HepG2 (cell line): ENCODE results near the gene HECTD1. TPM values are rescaled to one million over a fixed set of nuclear protein-coding genes. Genes with fewer than 3 reads are reported as not detected.

ENCODE experiments used
- AHR ChIP-seq: IDR thresholded peaks from 2 replicates; pipeline ENCODE4 v1.6.1; 2018; ENCODE audit warnings: missing genetic modification reagents, missing compliant biosample characterization
- DPF2 ChIP-seq: sonication (generic); formaldehyde crosslinking; IDR thresholded peaks from 2 replicates; pipeline ENCODE4 v1.4.0; 2020; ENCODE audit warnings: mild to moderate bottlenecking, low read depth, missing genetic modification reagents, borderline replicate concordance
- ISL2 ChIP-seq: sonication (generic); formaldehyde crosslinking; IDR thresholded peaks from 2 replicates; pipeline ENCODE4 v1.5.0; 2020; ENCODE audit warnings: missing genetic modification reagents
- KMT2B ChIP-seq: IDR thresholded peaks from 2 replicates; pipeline ENCODE4 v1.6.1; 2016; ENCODE audit warnings: missing genetic modification reagents, missing compliant biosample characterization
- NFKBIZ ChIP-seq: IDR thresholded peaks from 2 replicates; pipeline ENCODE4 v1.6.1; 2018; ENCODE audit warnings: missing genetic modification reagents, missing compliant biosample characterization
- NR2F1 ChIP-seq, 2 experiments: fragments of 450-650 bp in 1 of 2; formaldehyde crosslinking in 1 of 2; IDR thresholded peaks; 2 replicates each; pipeline versions ENCODE4 v1.5.0 to v1.6.1; 2016 to 2020; ENCODE audit warnings: mild to moderate bottlenecking in 1 of 2, missing compliant biosample characterization in 1 of 2, missing genetic modification reagents in 1 of 2, moderate library complexity in 1 of 2
- NRL ChIP-seq: sonication (generic); formaldehyde crosslinking; IDR thresholded peaks from 2 replicates; pipeline ENCODE4 v1.5.0; 2020; ENCODE audit warnings: missing genetic modification reagents, mild to moderate bottlenecking, moderate library complexity, borderline replicate concordance
- PCBP2 ChIP-seq: fragments of 200-400 bp; formaldehyde crosslinking; optimal IDR thresholded peaks from 2 replicates; pipeline ENCODE3; 2018; ENCODE audit warnings: low read length, low read depth; ENCODE audit not compliant: poor library complexity, severe bottlenecking
- TERF1 ChIP-seq: sonication (generic); formaldehyde crosslinking; IDR thresholded peaks from 2 replicates; pipeline ENCODE4 v1.8.0; 2022; ENCODE audit warnings: mild to moderate bottlenecking, missing genetic modification reagents, moderate library complexity
- THAP9 ChIP-seq: sonication (generic); formaldehyde crosslinking; IDR thresholded peaks from 2 replicates; pipeline ENCODE4; 2020; ENCODE audit warnings: missing genetic modification reagents, mild to moderate bottlenecking, borderline replicate concordance
- ZNF235 ChIP-seq: sonication (generic); formaldehyde crosslinking; IDR thresholded peaks from 2 replicates; pipeline ENCODE4 v1.8.1; 2023; ENCODE audit warnings: mild to moderate bottlenecking, missing genetic modification reagents, borderline replicate concordance
- ZNF343 ChIP-seq: sonication (generic); formaldehyde crosslinking; IDR thresholded peaks from 2 replicates; pipeline ENCODE4 v1.4.0; 2020; ENCODE audit warnings: mild to moderate bottlenecking, missing genetic modification reagents
- ZNF773 ChIP-seq: sonication (generic); formaldehyde crosslinking; IDR thresholded peaks from 2 replicates; pipeline ENCODE4 v1.4.0; 2020; ENCODE audit warnings: missing genetic modification reagents, borderline replicate concordance
- polyA plus RNA-seq, 8 experiments: library from polyadenylated mRNA; depleted of rRNA in 3 of 8; stranded (reverse) in 7 of 8; unstranded in 1 of 8; fragments of >200 nt; fragmentation: Illumina TruSeq in 4 of 8; extraction: Trizol in 4 of 8; gene quantifications; 2 replicates each; pipeline versions ENCODE4 v1.2.1 to v1.2.3, GENCODE V29; 2011 to 2016; ENCODE audit warnings: low read depth in 4 of 8, missing spikeins in 1 of 8, mixed read lengths in 1 of 8; ENCODE audit not compliant: insufficient read depth in 1 of 8
- total RNA-seq, 5 experiments: library from RNA; depleted of rRNA; stranded (reverse); fragments of >200 nt; fragmentation: Illumina TruSeq; extraction: Trizol; gene quantifications; 2 replicates each; pipeline ENCODE4 v1.2.3, GENCODE V29; 2016; ENCODE audit warnings: low read depth in 1 of 5
- TF ChIP-seq, protein P1 (sequence below): sonication (generic); formaldehyde crosslinking; IDR thresholded peaks from 2 replicates; pipeline ENCODE4 v1.5.0; 2020; ENCODE audit warnings: mild to moderate bottlenecking, missing genetic modification reagents, borderline replicate concordance
- TF ChIP-seq, protein P2 (sequence below): sonication (generic); formaldehyde crosslinking; IDR thresholded peaks from 2 replicates; pipeline ENCODE4 v1.5.1; 2020; ENCODE audit warnings: mild to moderate bottlenecking, missing genetic modification reagents, borderline replicate concordance

Gene HECTD1
- total and polyA plus RNA-seq, 2 of the 13 experiments (the other 11 are each of a cell fraction or from before 2014, with no cell fraction given): 312 to 560 TPM

- TF ChIP-seq NR2F1 (CRISPR knock-in tag; IDR thresholded peaks at IDR 0.05) (peak; percentile 96 to 98), ZNF235 (CRISPR knock-in tag) (no peak), ZNF773 (CRISPR knock-in tag) (no peak), AHR (peak; percentile 99), DPF2 (CRISPR knock-in tag) (peak; percentile 100), PCBP2 (no peak), ZNF343 (CRISPR knock-in tag) (peak; percentile 97), NFKBIZ (CRISPR knock-in tag) (peak; percentile 100), ISL2 (CRISPR knock-in tag) (peak; percentile 100), TERF1 (CRISPR knock-in tag) (no peak), KMT2B (CRISPR knock-in tag) (peak; percentile 98), NRL (CRISPR knock-in tag) (no peak), THAP9 (peak; percentile 42; the same call in 1 of the 2 replicates)
- TF ChIP-seq, protein P1, sequence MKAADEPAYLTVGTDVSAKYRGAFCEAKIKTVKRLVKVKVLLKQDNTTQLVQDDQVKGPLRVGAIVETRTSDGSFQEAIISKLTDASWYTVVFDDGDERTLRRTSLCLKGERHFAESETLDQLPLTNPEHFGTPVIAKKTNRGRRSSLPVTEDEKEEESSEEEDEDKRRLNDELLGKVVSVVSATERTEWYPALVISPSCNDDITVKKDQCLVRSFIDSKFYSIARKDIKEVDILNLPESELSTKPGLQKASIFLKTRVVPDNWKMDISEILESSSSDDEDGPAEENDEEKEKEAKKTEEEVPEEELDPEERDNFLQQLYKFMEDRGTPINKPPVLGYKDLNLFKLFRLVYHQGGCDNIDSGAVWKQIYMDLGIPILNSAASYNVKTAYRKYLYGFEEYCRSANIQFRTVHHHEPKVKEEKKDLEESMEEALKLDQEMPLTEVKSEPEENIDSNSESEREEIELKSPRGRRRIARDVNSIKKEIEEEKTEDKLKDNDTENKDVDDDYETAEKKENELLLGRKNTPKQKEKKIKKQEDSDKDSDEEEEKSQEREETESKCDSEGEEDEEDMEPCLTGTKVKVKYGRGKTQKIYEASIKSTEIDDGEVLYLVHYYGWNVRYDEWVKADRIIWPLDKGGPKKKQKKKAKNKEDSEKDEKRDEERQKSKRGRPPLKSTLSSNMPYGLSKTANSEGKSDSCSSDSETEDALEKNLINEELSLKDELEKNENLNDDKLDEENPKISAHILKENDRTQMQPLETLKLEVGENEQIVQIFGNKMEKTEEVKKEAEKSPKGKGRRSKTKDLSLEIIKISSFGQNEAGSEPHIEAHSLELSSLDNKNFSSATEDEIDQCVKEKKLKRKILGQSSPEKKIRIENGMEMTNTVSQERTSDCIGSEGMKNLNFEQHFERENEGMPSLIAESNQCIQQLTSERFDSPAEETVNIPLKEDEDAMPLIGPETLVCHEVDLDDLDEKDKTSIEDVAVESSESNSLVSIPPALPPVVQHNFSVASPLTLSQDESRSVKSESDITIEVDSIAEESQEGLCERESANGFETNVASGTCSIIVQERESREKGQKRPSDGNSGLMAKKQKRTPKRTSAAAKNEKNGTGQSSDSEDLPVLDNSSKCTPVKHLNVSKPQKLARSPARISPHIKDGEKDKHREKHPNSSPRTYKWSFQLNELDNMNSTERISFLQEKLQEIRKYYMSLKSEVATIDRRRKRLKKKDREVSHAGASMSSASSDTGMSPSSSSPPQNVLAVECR (CRISPR knock-in tag): peak; percentile 97
- TF ChIP-seq, protein P2, sequence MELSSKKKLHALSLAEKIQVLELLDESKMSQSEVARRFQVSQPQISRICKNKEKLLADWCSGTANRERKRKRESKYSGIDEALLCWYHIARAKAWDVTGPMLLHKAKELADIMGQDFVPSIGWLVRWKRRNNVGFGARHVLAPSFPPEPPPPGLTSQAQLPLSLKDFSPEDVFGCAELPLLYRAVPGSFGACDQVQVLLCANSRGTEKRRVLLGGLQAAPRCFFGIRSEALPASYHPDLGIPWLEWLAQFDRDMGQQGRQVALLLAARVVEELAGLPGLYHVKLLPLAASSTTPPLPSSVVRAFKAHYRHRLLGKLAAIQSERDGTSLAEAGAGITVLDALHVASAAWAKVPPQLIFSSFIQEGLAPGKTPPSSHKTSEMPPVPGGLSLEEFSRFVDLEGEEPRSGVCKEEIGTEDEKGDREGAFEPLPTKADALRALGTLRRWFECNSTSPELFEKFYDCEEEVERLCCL (CRISPR knock-in tag): peak; percentile 99
Measured at GRCh38 chr14:31229638-31230572, 22.3 kb upstream of the HECTD1 start (continued).
